ENCODE data around the gene SESN1. TPM values are rescaled to one million over a fixed set of nuclear protein-coding genes. Genes with fewer than 3 reads are reported as not detected.

Gene SESN1
- total RNA-seq, 3 donors from 2014 or later, result 23.5 to 42.6 (median 32.8) TPM

DNA sequence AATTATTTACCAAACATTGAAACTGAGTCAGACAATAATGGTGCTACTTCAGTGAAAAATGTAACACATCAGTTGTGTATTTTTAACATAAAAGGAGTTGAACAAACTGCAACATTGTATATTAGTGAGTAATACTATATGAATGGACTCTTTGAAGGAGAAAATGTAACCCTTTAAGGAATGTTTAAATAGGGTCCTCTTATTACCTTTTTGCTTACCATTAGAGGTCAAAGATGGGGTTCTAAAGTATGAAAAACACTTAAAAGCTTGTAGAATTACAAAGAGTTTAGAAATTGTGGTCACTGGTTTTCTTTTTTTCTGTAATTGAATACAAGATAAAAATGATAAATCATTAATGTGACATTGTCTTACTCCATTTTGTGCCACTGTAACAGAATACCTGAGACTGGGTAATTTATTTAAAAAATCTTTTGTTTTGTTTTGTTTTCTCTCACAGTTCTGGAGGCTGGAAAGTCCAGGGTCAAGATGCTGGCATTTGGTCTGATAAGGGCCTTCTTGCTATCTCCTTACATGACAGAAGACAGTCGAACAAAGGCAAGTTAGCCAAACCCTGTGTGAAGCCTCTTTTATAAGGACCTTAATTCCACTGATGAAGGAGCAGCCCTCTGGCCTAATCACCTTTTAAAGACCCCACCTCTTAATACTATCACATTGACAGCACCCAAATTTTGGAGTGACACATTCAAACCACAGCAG lies 43.2 kb downstream of the SESN1 start:
- DNase-seq (no peak), ATAC-seq (no peak)
- TF ChIP-seq CTCF (IDR thresholded peaks at IDR 0.05), result no peak
- no peak overlapping the region for H3K4me3 ChIP-seq
- H3K4me1 ChIP-seq (ENCODE audit: low read depth), result no peaks in the 10 kb centered on the region
- no peaks in the 10 kb centered on the region for H3K9me3 ChIP-seq
- H3K36me3 ChIP-seq (ENCODE audit: low read depth), result no peaks in the 10 kb centered on the region
- intact Hi-C loops (cut with DNase I, micrococcal nuclease), result no loop called here

DNA sequence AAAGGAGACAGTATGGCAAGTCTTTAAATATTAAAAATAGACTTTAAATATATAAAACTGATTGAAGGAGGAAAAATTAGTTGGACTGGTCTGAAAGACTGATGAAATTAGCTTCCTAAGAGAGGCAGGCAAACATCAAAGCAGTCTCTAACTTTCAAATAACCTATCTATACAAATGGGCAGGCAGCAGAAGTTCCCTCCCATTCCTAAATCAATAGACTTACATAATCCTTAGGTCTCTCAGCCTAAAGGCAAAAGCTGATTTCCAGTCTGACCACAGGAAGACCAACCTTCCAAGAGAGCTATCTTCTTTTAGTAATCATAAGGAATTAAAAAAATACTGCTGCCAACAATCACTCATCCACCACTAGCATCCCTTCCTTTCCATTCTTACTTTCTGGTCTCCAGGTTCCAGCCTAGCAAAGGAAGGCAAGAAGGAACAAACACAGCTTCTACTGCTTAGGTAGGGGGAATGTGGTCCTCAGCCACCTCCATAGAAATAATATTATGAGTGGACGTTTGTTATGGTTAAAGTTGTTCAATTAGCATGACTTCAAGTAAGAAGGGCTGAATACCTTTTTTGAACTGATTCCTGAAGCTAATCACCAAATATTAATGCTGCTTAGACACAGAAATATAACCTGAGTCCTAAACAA lies 44.1 kb downstream of the SESN1 start:
- TF ChIP-seq CTCF (IDR thresholded peaks at IDR 0.05), result no peak

DNA sequence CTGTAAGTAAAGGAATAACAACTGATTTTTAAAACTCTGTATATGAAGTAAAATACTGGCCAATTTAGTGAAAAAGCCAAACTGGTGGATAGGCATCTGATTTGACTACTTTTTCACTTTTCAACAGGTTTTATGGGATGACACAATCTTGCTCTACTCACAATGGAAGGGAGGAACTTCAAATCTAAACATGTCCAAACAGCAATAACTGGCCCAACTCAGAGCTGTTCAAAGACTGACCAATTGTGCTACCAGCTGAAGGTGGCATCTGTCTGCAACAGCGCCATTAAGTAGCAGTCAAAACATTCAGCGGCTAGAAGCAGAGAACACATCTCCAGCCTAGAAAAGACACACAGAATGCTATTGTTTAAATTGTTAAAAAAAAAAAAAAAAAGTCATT lies 44.6 kb downstream of the SESN1 start:
- H3K4me1 ChIP-seq (ENCODE audit: low read depth), result no peaks in the 10 kb centered on the region
- intact Hi-C loops (cut with DNase I, micrococcal nuclease), result no loop called here
- no peaks in the 10 kb centered on the region for H3K9me3 ChIP-seq
- H3K4me3 ChIP-seq, result no peak overlapping the region
- no peak for TF ChIP-seq CTCF (IDR thresholded peaks at IDR 0.05)
- DNase-seq (no peak), ATAC-seq (no peak)
- no peaks in the 10 kb centered on the region for H3K36me3 ChIP-seq (ENCODE audit: low read depth)

More for the DNA sequence above, 44.1 kb downstream of the SESN1 start:
- intact Hi-C loops (cut with DNase I, micrococcal nuclease), result no loop called here
- H3K9me3 ChIP-seq, result no peaks in the 10 kb centered on the region
- H3K4me3 ChIP-seq, result no peak overlapping the region
- H3K36me3 ChIP-seq (ENCODE audit: low read depth), result no peaks in the 10 kb centered on the region
- DNase-seq, result no peak
- no peaks in the 10 kb centered on the region for H3K4me1 ChIP-seq (ENCODE audit: low read depth)
- ATAC-seq, result no peak

DNA sequence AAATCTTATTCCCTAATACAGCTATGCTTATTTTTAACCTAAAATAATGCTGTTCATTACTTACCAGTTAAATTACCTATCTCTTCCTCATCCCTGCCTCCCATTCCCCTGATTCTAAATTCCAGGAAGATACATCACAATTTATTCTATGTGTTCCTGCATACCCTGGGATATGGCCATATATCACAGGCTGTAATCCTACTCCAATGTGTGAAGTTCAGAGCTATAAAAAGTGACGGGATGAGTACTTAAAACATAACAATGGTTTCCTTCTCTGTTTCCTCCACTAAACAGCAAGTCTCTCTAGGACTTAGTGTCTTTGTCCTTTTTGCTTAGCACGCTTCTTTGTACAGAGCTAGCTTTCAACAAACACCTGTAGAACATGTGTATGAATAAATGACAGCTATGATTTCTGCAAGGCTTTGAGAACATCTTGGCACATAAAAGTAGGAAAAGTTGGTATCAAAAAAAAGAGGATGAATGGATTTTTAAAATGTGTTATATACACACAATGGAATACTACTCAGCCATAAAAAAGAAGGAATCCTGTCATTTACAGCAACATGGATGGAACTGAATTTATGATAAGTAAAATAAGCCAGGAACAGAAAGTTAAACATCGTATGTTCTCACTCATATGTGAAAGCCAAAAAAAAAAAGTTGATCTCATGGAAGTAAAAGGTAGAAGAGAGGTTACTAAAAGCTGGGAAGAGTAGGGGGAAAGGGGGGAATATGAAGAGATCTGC lies 45.8 kb downstream of the SESN1 start:
- Histone ChIP-seq H3K9me3 (no peaks in the 10 kb centered on the region), H3K36me3 (ENCODE audit: low read depth) (no peaks in the 10 kb centered on the region), H3K4me3 (no peak overlapping the region), H3K4me1 (ENCODE audit: low read depth) (no peaks in the 10 kb centered on the region)
- DNase-seq (no peak), ATAC-seq (peak; percentile 75)
- intact Hi-C loops (cut with DNase I, micrococcal nuclease), result no loop called here
- TF ChIP-seq CTCF (IDR thresholded peaks at IDR 0.05), result no peak

GRCh38 chr6:109048176-109048575 lies 46.5 kb downstream of the SESN1 start:
- H3K4me1 ChIP-seq (ENCODE audit: low read depth), result no peaks in the 10 kb centered on the region
- H3K36me3 ChIP-seq (ENCODE audit: low read depth), result no peaks in the 10 kb centered on the region
- no peak overlapping the region for H3K4me3 ChIP-seq
- ATAC-seq (no peak), DNase-seq (no peak)
- intact Hi-C loops (cut with DNase I, micrococcal nuclease), result no loop called here
- TF ChIP-seq CTCF (IDR thresholded peaks at IDR 0.05), result no peak
- no peaks in the 10 kb centered on the region for H3K9me3 ChIP-seq

All from mucosa of descending colon (tissue), 3 donors.